MM.1S (cell line): Measurements from ENCODE around the gene ELN.

Experiments
- DNase-seq: peaks from one replicate; pipeline ENCODE4 v3.0.0-alpha.2; 2015
- H2AFZ ChIP-seq: fragments of 300-600 bp; sonication (generic); 2 replicates; pipeline ENCODE4 v1.6.0; 2016; ENCODE audit warnings: antibody characterized with exemption, low read length
- H3F3A ChIP-seq: fragments of 300-600 bp; sonication (generic); 2 replicates; pipeline ENCODE4 v1.6.1; 2016; ENCODE audit warnings: mild to moderate bottlenecking, antibody characterized with exemption, low read length, moderate library complexity, mixed read lengths; ENCODE audit not compliant: insufficient read depth
- H3K27ac ChIP-seq: fragments of 300-600 bp; sonication (generic); 2 replicates; pipeline ENCODE4 v1.5.1; 2016; ENCODE audit warnings: mild to moderate bottlenecking, low read length
- H3K27me3 ChIP-seq: fragments of 300-600 bp; sonication (generic); replicated peaks from 2 replicates; pipeline ENCODE4 v1.6.0; 2016; ENCODE audit warnings: low read length; ENCODE audit not compliant: insufficient read depth
- H3K36me3 ChIP-seq: fragments of 300-600 bp; sonication (generic); replicated peaks from 2 replicates; pipeline ENCODE4 v1.6.1; 2016; ENCODE audit warnings: mild to moderate bottlenecking, low read length, mixed read lengths; ENCODE audit not compliant: insufficient read depth
- H3K4me1 ChIP-seq: fragments of 300-600 bp; sonication (generic); 2 replicates; pipeline ENCODE4 v1.6.1; 2016; ENCODE audit warnings: low read length, mixed read lengths
- H3K4me2 ChIP-seq: fragments of 300-600 bp; sonication (generic); 2 replicates; pipeline ENCODE4 v1.6.0; 2016; ENCODE audit warnings: low read depth, low read length
- H3K4me3 ChIP-seq: fragments of 300-600 bp; sonication (generic); 2 replicates; pipeline ENCODE4 v1.5.1; 2016; ENCODE audit warnings: low read length, mixed read lengths
- H3K79me2 ChIP-seq: fragments of 300-600 bp; sonication (generic); 2 replicates; pipeline ENCODE4 v1.6.1; 2016; ENCODE audit warnings: mixed run types, low read length, mixed read lengths
- H3K9ac ChIP-seq: fragments of 300-600 bp; sonication (generic); 2 replicates; pipeline ENCODE4 v1.6.1; 2016; ENCODE audit warnings: low read length, mixed read lengths
- H3K9me2 ChIP-seq: fragments of 300-600 bp; sonication (generic); replicated peaks from 2 replicates; pipeline ENCODE4 v1.6.1; 2016; ENCODE audit warnings: mild to moderate bottlenecking, low read length, mixed read lengths; ENCODE audit not compliant: insufficient read depth
- H3K9me3 ChIP-seq: fragments of 300-600 bp; sonication (generic); replicated peaks from 2 replicates; pipeline ENCODE4 v1.6.1; 2016; ENCODE audit warnings: mild to moderate bottlenecking, low read length, mixed read lengths; ENCODE audit not compliant: insufficient read depth
- H4K20me1 ChIP-seq: fragments of 300-600 bp; sonication (generic); 2 replicates; pipeline ENCODE4 v1.6.1; 2016; ENCODE audit warnings: mild to moderate bottlenecking, low read length, moderate library complexity, mixed read lengths; ENCODE audit not compliant: insufficient read depth
- CTCF ChIP-seq: fragments of 300-600 bp; sonication (generic); IDR thresholded peaks from 2 replicates; pipeline ENCODE4 v1.5.1; 2016; ENCODE audit warnings: antibody characterized with exemption, low read length, mixed read lengths
- EZH2 ChIP-seq: fragments of 300-600 bp; sonication (generic); optimal IDR thresholded peaks from 2 replicates; pipeline ENCODE3; 2017; ENCODE audit warnings: low read depth, mild to moderate bottlenecking, antibody characterized with exemption, low read length, mixed read lengths
- EZH2phosphoT487 ChIP-seq: fragments of 300-600 bp; sonication (generic); IDR thresholded peaks from 2 replicates; pipeline ENCODE4 v1.6.1; 2018; ENCODE audit warnings: antibody characterized with exemption, low read length

The ELN gene

GRCh38 chr7:74052628-74053027 is 24.7 kb downstream of the ELN start:
- H2AFZ ChIP-seq = no peak overlapping the region
- DNase-seq = no peak
- no peak overlapping the region for H3K27ac ChIP-seq
- no peaks in the 10 kb centered on the region for H3K79me2 ChIP-seq
- H3K4me2 ChIP-seq = no peak overlapping the region
- H3F3A ChIP-seq = no peaks in the 10 kb centered on the region
- H3K9me2 ChIP-seq = no peaks in the 10 kb centered on the region
- H3K4me1 ChIP-seq = no peaks in the 10 kb centered on the region
- H3K9me3 ChIP-seq = no peaks in the 10 kb centered on the region
- no peak overlapping the region for H3K9ac ChIP-seq
- no peaks in the 10 kb centered on the region for H3K36me3 ChIP-seq
- H3K27me3 ChIP-seq = peaks cover 31% of the 10 kb centered on the region
- no peaks in the 10 kb centered on the region for H4K20me1 ChIP-seq
- TF ChIP-seq EZH2 = no peak
- TF ChIP-seq CTCF = no peak
- TF ChIP-seq EZH2phosphoT487 = no peak
- H3K4me3 ChIP-seq = no peak overlapping the region

GRCh38 chr7:74053589-74054186 is 25.7 kb downstream of the ELN start:
- Histone ChIP-seq H3K4me1 (no peaks in the 10 kb centered on the region), H3K36me3 (no peaks in the 10 kb centered on the region), H3F3A (no peaks in the 10 kb centered on the region), H3K4me3 (no peak overlapping the region), H2AFZ (no peak overlapping the region), H3K27me3 (peaks cover 42% of the 10 kb centered on the region), H3K27ac (no peak overlapping the region), H3K9ac (no peak overlapping the region), H3K79me2 (no peaks in the 10 kb centered on the region), H3K4me2 (no peak overlapping the region), H3K9me2 (no peaks in the 10 kb centered on the region), H3K9me3 (no peaks in the 10 kb centered on the region), H4K20me1 (no peaks in the 10 kb centered on the region)
- no peak for DNase-seq
- TF ChIP-seq EZH2 (no peak), EZH2phosphoT487 (no peak), CTCF (no peak)

- Histone ChIP-seq H3K27ac (no peak overlapping the region), H3F3A (no peaks in the 10 kb centered on the region), H3K79me2 (no peaks in the 10 kb centered on the region), H3K27me3 (peaks cover 56% of the 10 kb centered on the region), H3K9me2 (no peaks in the 10 kb centered on the region), H4K20me1 (no peaks in the 10 kb centered on the region), H3K4me3 (no peak overlapping the region), H3K4me1 (no peaks in the 10 kb centered on the region), H2AFZ (no peak overlapping the region), H3K36me3 (no peaks in the 10 kb centered on the region), H3K9me3 (no peaks in the 10 kb centered on the region), H3K4me2 (no peak overlapping the region), H3K9ac (no peak overlapping the region)
- no peak for DNase-seq
- no peak for TF ChIP-seq EZH2
- no peak for TF ChIP-seq CTCF
- no peak for TF ChIP-seq EZH2phosphoT487
Measured at GRCh38 chr7:74056096-74056915, 28.3 kb downstream of the ELN start.
